Stimulated activated CD4-positive, alpha-beta T cell treated with anti-CD3 and anti-CD28 coated beads, Interleukin-2, amount 100 ng/mL, for 4 hours (primary cell): ENCODE data around the gene ME3.

Experiments
- DNase-seq: peaks from one replicate; pipeline ENCODE4 v3.0.0-alpha.2; 2020; ENCODE audit warnings: low read depth

ME3 gene

DNA sequence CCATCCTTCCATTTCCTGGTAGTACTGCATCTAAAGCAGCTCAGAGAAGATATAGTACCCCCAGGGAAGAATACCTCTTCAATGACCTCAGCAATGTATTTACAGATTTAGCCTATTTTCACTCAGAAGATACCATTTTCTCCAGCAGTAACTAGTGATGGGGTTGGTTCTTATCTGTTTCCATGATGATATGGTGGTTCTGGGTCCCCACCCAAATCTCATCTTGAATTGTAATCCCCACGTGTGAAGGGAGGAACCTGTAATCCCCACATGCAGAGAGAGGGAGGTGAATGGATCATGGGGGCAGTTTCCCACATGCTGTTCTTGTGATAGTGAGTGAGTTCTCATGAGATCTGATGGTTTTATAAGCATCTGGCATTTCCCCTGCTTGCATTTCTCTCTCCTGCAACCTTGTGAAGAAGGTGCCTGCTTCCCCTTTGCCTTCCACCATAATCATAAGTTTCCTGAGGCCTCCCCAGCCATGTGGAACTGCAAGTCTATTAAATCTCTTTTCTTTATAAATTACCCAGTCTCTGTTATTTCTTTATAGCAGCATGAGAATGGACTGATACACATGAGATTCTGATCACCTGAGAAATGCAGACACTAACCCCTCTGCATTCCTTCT is 158.6 kb downstream of the ME3 start:
- no peak for DNase-seq

DNA sequence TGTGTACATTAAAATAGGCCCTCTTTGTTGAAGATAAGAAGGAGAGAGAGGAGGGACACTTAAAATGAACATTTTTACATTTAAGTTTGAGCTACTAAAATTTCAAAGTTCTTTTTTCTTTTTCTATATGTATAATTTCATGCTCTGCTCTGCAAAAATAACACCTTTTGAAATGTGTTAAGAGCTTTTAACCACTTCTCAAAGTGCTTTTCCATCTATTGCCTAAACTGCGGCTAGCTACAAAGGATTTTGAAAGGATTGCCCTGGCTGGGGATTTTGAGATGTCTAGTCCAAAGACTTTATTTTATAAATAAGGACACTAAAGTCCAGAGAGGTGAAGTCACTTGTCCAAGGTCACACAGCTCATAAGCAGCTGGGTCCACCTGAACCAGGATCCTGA is 159.3 kb downstream of the ME3 start:
- no peak for DNase-seq

DNA sequence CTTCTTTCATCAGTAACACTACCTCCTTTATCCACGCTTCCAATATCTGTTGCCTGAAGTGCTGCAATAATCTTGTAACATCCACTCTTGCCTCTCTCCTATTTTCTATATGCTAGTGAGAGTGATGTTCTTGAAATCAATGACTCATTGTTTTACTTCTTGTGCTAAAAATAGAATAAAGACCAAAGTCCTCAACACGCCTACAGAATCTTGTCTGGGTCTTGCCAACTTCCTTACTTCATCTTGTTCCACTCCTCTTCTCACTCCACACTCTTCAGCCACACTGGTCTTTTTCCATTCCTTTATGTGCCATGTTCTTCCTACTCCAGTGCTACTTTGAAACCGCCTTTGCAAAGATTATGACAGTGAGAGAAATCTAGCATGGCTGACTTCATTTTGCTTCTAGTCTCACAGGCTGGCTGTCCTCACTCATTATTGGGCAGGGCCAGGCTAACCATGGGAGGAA is 161.3 kb downstream of the ME3 start:
- DNase-seq = no peak

DNA sequence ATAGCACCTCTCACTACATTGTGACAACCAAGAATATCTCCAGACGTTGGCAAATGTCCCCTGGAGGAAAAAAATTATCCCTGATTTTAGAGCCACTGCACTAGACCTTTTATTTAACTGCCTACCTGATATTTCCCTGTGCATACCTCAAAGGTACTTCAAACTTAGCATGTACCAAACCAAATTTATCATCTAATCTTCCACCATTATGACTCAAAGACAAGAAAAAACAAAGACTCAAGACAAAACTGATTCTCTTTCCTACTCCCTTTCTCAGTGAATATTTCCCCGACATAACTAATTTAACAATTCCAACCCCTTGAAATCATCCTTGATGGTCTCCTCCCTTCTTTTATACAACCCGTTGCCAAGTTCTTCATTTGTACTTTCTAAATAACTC is 161.7 kb downstream of the ME3 start:
- no peak for DNase-seq

DNA sequence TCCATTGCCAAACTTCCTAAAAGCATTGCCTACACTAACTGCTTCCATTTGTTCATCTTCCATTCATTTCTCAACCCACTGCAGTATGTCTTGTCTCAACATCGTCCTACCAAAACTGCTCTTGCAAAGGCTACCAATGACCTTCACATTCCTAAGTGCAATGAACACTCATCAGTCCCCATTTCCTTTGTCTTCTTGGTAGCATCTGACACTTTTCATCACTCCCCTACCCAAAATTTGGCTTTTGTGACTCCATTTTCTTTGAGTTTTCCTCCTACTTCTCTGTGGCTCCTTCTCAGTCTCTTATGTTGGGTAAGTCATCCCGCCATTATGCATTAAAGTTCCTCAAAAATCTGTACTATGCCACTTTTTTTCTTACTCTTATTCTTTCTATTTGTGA is 162.3 kb downstream of the ME3 start:
- no peak for DNase-seq

DNA sequence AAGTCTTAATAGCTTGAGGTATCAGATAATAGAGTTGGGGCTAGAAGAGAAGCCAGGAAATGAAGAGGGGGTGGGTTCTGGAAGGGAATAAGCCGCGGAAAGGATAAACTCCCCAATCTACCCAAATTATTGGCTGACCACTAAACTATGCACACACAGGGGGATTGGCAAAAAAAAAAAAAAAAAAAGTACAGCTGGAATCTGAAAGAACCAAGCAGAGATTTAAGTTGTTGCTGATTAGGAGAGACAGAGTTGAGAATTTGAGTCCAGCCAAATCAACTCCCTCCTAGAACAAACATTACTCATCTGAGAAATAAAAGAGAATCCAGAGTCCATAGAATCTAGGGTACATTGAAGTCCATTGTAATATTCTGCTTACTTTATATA is 162.8 kb downstream of the ME3 start:
- no peak for DNase-seq

DNA sequence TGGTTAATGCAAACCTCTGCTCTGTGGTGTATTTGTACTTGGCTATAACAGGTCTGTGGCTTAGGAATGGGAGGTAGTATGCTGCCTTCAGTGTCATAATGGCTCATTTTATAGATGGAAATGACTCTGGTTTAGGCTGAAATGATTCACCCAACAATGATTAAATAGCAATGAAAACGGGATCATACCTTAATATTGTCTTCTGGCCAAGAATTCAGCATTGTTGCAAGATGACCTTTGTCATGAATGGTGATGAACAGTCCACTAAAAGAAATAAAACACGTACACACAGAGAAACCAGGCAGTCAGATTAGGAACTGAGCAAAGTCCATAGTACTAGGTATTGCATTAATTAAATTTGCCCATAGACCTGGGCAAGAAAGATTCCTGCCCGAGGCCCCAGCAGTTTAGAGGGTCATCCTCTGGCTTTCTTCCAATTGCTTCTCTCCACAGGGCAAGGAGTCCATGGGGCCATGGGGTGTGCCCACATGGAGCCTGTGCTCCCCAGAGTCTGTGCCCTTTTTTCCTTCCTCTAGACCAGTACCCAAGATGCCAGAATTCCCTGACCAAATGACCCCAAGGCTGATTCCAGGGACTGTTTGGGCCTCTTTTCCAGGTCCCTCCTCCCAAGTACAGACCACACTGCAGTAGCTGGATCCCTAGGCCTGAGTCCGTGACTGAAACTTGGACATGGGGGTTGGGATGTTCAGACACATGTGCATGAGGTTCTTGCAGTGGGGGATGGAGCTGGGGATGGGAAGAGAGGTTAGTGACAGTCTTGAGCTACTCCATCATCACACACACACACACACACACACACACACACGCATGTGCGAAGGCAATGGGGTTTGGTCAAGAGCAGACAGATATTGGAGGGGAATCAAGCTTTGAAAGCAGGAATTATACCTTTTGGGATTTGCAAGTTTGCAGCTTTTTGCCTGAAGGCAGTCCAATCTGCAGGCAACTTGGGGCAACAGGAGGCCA is 163.5 kb downstream of the ME3 start:
- no peak for DNase-seq

DNA sequence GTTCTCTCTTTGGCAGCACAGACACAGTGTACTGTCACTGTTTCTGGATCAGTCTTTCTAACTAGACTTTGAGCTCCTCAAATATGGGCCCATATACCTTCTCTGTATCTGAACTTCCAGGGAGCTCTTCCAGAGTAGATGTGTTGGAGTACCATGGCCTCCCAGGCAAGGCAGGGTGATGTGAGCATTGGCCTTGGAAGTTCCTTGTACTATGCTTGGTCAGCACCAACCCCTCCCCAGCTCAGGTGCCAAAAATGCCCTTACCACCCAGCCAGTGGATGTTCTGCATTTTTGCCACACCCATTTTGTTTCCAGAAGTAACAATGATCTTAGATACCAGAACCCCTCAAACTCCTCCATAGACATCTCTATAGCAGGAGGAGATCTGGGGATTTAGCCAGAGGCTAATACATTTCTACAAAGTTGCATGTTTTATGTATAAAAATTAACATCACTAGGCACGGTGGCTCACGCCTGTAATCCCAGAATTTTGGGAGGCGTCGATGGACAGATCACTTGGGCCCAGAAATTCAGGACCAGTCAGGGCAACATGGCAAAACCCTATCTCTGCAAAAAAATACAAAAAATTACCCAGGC is 165.1 kb downstream of the ME3 start:
- no peak for DNase-seq

DNA sequence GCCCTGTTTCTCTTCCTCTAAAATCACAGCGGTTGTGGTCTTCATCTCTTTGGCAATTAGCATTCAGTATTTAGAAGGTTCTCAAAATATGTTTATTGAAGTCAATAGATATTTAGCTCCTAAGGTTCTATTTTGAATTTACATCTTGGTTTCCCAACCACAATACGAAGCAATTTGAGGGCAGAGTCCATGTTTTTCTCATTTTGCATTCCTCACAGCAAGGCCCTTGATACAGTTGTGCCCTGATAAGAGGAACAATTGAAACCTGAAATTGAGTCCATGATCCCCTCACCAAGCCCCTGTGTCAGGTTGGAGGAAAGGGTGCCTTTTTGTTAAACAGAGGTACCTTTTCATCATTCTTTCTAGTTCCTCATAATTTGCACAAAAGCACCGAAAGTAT is 166.2 kb downstream of the ME3 start:
- no peak for DNase-seq

DNA sequence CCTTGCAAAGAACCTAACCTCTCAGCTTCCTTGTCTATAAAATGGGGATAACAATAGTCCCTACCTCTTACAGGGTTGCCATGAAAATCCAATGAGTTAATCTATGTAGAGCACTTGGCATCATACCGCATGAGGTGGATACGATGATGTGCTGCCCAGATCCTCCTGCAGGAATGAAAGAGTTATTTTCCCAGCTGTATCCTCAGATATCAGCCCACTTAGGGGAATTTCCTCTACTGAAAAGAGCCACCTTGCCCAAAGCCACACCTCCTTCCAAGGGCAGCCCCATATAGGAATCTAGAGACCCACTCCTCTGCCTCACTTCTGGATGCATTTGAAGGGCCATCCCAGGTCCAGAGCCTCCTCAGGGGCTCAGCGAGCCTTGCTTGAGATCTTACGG is 169.3 kb downstream of the ME3 start:
- no peak for DNase-seq

DNA sequence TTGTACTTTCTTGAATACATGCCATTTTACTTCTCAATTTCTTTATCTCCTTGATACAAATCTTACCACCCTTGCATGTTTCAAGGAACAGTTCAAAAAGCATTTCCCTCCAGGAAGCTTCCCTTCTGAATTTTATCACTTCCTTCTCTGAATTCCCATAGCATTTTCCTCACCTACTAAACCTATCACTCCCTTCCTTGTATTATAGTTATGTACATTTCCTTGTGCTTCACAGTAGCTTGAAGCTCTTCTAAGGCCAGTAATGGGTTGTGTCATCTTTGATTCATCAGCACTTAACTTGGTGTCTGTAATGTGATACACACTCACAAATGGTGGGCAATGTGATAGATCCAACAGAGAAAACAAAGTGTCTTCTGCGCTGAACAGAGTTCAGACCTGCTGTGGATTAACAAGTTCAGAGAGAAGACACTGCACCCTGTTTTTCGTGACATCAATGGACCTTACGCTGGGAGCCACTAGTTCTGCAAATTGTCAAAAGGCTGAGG is 170.2 kb downstream of the ME3 start:
- DNase-seq = no peak

DNA sequence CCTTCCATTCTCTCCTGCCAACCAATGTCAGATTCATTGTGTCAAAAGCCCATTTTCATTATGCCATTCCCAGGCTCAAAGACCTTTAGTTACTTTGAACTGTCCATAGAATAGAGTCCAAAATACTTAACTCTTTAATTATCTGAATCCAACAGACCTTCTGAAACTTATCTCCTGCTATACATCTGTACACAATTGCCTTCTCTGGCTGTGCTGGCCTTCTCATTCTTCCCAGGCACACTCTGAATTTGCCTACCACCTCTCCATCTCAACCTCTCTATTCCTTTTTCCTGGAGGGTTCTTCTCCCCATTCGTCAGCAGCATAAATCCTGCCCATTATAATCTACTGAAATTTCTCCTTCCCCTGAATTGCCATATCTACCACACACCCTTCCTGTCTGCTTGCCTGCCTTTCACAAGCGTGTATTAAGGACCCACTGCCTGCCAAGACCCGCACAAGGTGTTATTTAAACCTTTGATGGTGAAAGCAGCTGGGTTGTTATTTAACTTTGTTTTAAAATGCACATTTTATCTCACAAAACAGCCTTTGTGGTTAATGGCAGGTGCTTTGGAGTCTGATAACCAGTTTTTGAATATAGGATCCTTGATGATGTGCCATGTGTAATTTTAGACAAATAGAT is 171.8 kb downstream of the ME3 start:
- DNase-seq = no peak

DNA sequence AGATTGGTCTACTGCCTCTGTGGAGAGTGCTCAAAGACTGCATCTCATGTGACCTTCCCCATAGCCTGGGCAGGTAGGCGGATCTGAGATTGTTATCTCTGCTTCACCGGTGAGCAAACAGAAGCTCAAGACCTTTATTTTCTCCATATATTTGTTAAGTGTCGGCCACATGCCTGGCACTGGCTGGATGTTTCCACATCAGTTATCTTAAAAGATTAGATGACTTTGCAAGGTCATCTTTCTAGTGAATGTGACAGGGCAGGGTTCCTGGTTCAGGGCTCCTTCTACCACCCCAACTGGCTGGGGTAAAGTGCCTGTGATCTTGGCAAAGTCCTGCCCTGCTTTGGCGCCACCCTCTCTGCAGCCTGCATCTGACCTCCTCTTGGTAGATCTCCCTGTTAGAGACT is 172.7 kb downstream of the ME3 start:
- DNase-seq = no peak

DNA sequence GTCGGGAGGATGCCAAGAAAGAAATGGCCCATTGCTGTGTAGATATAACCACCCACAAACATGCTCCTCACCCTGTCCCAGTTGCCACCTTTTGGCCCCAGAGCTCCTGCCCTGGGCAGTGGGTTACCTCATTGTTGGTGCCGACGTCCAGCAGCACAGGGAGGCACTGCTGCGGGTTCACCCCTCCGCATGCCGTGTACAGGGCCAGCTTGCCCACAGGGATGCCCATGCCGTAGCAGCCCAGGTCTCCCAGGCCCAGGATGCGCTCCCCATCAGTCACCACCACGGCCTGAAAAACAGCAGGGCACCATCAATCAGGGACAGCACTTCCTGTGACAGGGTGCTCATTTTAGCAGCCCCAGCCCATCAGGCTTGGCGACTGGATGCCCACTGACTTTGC is 174.6 kb downstream of the ME3 start:
- DNase-seq = no peak

DNA sequence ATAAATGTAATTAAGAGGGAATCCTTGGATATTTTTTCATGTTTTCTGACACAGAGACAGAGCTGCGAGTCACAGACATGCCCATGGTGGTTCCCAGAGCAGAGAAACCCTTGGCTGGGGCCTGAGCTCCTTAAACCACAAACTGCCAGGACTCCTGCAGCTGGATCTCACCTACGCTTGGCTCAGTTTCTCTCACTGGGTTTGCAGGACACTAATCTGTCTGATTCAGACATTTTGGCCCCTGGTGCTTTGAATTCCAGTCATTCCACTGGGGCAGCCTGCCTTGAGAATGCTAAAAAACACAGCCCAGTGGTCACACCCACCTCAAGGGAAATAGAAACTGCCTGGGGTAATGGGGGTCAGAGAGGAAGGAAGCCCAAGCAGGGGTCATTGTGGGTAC is 175.1 kb downstream of the ME3 start:
- DNase-seq = no peak

DNA sequence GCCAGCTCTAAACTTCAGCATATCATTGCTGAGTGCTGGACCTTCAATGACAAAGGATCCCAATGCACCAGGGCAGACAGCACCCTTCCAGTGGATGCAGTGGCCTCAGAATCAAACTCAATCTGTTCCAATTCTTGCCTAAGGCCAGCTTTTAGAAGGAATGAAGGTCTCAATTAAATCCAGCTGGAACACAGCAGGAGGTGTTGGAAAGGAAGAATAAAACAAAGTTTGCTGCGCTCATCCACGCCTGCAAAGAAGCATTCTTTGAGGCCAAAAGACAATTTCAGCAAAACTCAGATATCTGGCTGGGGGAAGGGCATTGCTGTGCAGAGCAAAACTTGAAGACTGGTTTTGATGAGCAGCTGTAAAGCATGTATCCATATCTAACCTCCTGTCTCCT is 177.1 kb downstream of the ME3 start:
- no peak for DNase-seq

DNA sequence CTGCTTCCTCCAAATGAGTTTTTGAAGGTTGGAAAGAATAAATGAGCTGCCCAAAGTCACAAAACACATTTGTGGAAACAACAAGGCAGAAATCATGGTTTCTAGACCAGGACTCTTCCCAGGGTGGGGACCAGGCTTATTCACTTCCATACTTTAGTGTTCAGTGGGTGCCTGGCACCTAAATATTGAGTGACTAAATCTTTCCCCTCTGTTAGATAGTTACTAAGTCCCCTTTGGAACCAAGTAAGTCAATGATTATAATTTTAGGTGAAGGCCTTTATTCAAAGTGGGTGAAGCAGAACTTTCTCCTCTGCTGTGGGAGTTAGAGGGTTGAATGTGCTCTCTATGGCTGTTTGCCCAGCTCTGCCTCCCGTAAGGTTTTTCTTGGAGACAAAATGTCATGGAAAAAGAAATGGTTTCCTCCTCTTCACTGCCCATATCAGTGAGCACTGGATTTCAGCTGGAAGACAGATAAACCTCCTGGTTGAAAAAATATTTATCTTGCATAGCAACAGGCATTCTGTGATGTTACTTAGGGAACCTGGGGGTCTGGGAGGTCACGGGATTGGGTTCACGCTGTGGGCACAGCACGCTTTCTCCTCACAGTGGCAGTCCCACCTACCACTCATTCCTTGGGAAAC is 179.9 kb downstream of the ME3 start:
- no peak for DNase-seq

DNA sequence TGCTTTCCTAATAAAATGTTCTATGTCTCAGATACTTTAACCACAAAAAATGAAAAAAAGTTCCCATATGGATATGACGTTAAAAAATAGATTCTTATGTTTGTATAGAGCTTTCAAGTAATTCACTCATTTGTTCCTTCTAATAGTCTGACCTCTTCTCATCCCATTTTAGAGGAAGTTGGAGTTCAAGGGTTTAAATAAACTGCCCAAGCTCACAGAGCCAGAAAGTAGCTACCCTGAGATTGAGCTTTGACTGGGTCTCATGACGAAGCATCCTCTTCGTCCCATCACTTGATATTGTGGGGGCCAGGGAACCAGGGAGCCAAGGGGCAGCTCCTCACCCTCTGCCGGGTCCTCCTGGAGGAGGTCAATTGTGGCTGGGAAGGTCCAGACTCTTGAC is 181.4 kb downstream of the ME3 start:
- DNase-seq = no peak

DNA sequence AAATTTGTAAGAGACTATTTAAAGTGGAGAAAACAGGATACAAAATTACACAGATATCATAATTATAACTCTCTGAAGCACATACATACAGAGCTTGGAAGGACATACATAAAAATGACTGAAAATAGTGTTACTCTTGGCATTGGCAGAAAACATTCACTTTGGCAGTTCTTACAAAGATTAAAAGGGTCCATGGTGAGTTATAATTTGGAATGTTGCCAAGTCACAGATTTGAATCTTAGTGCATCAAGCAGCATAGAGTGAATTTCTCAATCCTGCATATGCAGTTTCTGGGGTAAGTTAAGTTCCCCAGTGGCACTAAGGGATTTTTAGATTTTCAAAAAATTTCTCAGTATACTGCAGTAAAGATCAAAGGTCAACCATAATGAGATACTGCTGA is 181.8 kb downstream of the ME3 start:
- DNase-seq = no peak

DNA sequence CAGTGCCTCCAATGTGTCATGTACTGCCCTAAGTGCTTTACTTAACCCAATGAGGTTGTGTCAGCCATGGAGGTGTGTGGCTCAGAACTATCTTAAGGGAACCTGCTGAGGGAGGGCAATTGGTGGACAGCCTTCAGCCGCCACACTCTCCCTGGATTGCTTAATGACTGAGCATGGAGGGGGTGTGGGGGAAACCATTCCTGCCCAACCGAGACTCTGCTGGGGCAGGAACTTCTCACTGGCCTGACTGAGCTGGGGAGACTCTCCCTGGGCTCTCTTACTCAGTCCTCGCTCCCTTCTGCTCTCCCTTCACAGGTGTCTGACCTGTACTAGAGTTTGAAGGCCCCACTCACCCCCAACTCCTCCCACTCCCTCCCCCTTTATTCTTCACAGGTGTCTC is 183.0 kb downstream of the ME3 start:
- DNase-seq = no peak

DNA sequence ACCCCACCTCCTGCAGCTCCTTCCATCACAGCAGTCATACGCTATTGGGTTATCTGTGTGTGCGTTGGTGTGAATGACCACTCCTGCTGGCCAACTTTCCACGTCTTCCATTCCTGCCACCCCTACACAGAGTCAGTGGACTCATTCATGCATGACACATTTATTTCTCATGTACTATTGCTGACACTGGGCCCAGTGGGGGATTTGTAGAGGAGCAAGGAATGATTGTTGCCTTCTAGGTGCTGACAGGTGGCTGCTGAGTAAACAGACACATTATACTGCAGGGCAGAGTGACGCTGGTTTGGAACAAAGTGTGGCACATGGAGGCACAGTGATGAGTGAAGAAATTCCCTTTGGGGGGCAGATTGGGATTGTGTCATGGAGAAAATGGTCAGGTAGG is 183.9 kb downstream of the ME3 start:
- no peak for DNase-seq

DNA sequence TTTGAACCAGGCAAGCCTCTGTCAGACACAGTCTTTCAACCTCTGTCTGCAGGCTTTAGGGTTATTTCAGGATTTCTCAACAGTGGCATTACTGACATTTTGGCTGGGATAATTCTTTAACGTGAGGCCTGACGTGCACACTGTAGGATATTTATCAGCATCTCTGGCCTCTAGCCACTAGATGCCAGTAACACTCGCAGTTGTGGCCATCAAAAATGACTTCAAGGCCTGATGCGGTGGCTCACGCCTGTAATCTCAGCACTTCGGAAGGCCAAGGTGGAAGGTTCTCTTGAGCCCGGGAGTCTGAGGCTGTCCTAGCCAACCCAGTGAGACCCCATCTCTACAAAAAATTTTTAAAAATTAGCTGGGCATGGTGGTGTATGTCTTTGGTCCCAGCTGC is 184.7 kb downstream of the ME3 start:
- DNase-seq = no peak
